T-helper 1 cell treated with Interleukin-12 subunit alpha and Interleukin-12 subunit beta and Interleukin-4 antibody, amounts not matched to agents 30 ng/mL and 1 ng/mL, for 36 hours (primary cell): Measurements from ENCODE around the gene IGFL2. TPM values are rescaled to one million over a fixed set of nuclear protein-coding genes. Genes with fewer than 3 reads are reported as not detected.
"Not testable (repeated sequence)": the region's sequence is repeated elsewhere in the genome, so short reads cannot be mapped to it uniquely, and the experiment has no call there.

ENCODE experiments used
- intact Hi-C: fragments of 100-400 bp; cut with micrococcal nuclease; formaldehyde crosslinking; loops from one replicate; pipeline ENCODE4 v1.15.1; 2024
- total RNA-seq: library from RNA; stranded (reverse); gene quantifications from 2 replicates; pipeline ENCODE4 v1.2.3, GENCODE V29; 2022

Gene IGFL2
- total RNA-seq, 1 donor from 2014 or later: not detected

GRCh38 chr19:46141421-46141820, 6.6 kb upstream of the IGFL2 start:
- intact Hi-C loops: no loop called here

- intact Hi-C loops: no loop called here
Observed at GRCh38 chr19:46142294-46142693, 5.7 kb upstream of the IGFL2 start.

DNA sequence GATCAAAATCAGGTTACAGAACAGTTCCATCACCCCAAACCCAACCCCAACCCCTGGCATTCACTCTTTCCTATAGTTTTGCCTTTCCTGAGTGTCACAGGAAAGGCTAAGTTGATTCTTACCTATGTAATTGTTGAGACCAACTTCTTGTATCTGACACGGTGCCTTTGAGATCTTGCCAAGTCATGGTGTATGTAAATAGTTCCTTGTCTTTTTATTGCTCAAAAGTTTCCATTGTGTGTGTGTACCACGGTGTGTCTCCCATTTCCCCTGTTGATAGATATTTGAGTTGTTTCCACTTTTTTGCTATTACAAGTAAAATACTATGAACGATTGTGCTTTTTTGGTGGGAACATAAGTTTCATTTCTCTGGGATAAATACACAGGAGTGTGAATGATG, 3.3 kb upstream of the IGFL2 start:
- intact Hi-C loops: no loop called here

DNA sequence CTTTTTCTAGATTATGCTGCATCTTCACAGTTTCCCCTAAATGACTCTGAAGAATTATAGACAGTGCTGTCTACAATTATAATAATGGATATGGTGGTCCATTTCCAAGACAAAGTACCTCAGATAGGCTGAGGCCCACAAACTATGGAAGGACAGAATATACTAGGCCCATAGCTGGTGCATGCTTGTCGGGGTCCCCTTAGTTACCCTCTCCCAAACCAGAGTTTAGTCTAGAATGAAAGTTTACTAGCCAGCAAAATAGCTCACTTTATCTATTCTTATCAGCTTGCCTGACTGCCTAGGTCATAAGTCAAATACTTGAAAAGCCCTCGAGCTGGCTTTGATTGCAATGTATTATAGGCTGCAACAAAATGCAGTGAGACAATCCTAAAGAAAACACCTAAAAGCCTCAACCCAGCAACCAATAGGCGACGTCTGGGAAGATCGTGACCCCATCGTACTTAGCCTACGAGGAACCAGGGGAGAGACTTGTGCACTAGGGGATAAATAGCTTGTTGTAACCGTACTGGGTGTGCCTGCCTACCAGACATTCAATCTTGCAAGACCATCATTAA, 785 bp upstream of the IGFL2 start:
- intact Hi-C loops: no loop called here

DNA sequence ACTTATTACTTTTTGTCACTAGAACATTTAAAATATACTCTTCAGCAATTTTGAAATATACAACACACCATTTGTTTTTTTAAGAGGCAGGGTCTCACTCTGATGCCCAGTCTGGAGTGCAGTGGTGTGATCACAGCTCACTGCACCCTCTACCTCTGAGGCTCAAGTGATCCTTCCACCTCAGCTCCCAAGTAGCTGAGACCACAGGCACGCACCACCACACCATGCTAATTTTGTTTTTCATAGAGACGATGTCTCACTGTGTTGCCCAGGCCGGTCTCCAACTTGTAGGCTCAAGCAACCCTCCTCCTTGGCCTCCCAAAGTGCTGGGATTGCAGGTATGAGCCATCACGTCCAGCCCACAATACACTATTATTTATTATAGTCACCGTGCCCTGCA, 2.6 kb downstream of the IGFL2 start:
- intact Hi-C loops: no loop called here

GRCh38 chr19:46155237-46155636, 7.2 kb downstream of the IGFL2 start:
- intact Hi-C loops: no loop called here

- intact Hi-C loops: no loop called here
Observed at GRCh38 chr19:46159418-46160232, 11.6 kb downstream of the IGFL2 start.

- intact Hi-C loops: no loop called here
Observed at GRCh38 chr19:46160233-46160775, 12.3 kb downstream of the IGFL2 start.

DNA sequence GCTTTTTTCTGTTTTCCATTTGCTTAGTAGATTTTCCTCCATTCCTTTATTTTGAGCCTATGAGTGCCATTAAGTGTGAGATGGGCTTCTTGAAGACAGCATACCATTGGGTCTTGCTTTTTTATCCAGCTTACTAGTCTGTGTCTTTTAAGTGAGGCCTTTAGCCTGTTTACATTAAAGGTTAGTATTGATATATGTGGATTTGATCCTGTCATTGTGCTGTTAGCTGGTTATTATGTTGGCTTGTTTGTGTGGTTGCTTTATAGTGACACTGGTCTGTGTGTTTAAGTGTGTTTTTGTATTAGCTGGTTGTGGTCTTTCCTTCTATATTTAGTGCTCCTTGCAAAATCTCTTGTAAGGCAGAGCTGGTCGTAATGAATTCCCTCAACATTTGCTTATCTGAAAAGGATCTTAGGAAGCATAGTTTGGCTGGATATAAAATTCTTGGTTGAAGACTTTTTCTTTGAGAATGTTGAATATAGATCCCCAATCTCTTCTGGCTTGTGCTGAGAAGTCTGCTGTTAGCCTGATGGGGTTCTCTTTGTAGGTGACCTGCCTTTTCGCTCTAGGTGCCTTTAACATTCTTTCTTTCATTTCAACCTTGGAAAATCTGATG, 13.7 kb downstream of the IGFL2 start:
- intact Hi-C loops: not testable (repeated sequence)

- intact Hi-C loops: no loop called here
Observed at GRCh38 chr19:46162731-46163130, 14.7 kb downstream of the IGFL2 start.

GRCh38 chr19:46173886-46174480, 25.9 kb downstream of the IGFL2 start:
- intact Hi-C loops: no loop called here

- intact Hi-C loops: no loop called here
Observed at GRCh38 chr19:46176116-46176860, 28.2 kb downstream of the IGFL2 start.

- intact Hi-C loops: no loop called here
Observed at GRCh38 chr19:46179076-46179759, 31.2 kb downstream of the IGFL2 start.

DNA sequence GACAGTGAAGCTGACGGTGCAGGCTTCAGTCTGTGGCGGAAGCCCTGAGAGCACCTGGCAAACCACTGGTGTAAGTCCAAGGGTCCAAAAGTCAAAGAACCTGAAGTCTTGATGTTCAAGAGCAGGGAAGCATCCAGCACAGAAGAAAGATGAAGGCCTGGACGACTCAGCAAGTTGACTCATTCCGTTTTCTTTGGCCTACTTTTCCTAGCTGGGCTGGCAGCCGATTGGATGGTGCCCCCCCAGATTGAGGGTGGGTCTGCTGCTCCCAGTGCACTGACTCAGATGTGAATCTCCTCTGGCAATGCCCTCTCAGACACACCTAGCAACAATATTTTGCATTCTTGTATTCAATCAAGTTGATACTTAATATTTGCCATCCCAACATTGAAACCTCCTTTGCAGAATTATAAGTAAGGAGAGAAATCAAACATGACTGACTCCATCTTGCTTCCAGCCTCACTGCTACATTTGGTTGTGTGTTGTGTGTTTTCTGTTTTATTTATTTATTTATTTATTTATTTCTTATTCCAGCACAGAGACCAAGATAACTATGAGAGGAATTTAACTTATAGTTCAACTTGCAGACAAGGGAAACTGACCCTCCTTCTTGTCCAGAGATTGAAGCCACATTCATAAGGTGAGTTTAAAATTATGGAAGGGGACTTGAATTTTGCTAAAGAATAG, 32.8 kb downstream of the IGFL2 start:
- intact Hi-C loops: no loop called here

- intact Hi-C loops: no loop called here
Observed at GRCh38 chr19:46181388-46181779, 33.3 kb downstream of the IGFL2 start.

DNA sequence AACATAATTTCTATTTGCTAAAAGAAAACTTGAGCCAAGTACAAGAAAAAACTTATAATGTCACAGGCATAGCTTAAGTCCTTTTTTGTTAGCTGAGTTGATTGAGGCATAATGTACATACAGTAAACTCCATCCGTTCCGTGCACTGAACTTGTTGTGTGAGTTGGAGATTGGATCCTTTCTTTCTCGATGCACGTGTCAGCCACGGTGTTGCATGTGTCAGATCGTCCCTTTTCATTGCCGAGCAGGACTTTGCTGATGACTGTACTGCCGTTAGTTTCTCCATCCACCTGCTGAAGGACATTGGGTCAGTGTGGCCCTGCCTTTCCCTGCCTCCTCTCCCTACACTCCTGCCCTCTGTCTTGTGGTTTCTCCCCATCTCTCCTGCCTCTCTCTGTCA, 34.4 kb downstream of the IGFL2 start:
- intact Hi-C loops: no loop called here

- intact Hi-C loops: not testable (repeated sequence)
Observed at GRCh38 chr19:46184775-46185710, 37.0 kb downstream of the IGFL2 start.

DNA sequence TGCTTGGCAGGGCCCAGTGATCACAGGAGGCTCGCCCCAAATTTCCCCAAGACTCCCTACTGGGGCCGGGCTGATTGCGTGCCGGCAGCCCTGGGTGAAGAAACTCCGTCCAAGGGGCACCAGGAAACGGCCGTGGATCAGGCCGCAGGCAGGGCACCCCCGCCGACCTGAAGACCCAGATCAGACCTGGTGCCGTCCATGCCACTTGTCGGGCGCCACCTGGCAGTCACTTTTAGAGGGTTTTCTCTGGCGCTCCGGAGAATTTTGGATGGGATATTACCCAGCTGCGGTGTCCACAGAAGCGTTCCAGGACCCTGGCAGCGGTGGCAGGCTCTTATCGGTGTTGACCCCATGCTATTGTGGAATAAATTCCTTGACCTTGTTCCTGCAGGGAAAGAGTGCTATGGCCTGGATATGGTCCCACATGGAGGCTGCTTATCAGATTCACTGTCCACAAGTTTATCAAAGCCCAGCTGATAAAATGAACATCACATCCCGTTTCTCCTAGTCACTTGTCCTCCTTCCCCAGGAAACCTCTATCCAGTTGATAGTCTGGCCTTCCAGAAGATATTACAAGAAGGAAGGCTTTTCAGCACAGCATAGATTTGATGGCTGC, 38.2 kb downstream of the IGFL2 start:
- intact Hi-C loops: no loop called here

GRCh38 chr19:46186717-46187101, 38.7 kb downstream of the IGFL2 start:
- intact Hi-C loops: no loop called here
